ENCODE results near the gene AHR.
"Not testable (repeated sequence)": the region's sequence is repeated elsewhere in the genome, so short reads cannot be mapped to it uniquely, and the experiment has no call there.

AHR gene

GRCh38 chr7:17382408-17383354 is 84.2 kb downstream of the AHR start:
- DNase-seq = not testable (repeated sequence)

- no peak for DNase-seq
Measured at GRCh38 chr7:17384400-17384799, 85.9 kb downstream of the AHR start.

- DNase-seq = no peak
Measured at GRCh38 chr7:17385612-17386011, 87.2 kb downstream of the AHR start.

GRCh38 chr7:17390392-17390791 is 91.9 kb downstream of the AHR start:
- no peak for DNase-seq

- DNase-seq = no peak
Measured at GRCh38 chr7:17391366-17391765, 92.9 kb downstream of the AHR start.

GRCh38 chr7:17392846-17393245 is 94.4 kb downstream of the AHR start:
- no peak for DNase-seq

GRCh38 chr7:17394563-17394962 is 96.1 kb downstream of the AHR start:
- not testable (repeated sequence) for DNase-seq
